NCI-H128 (cell line): ENCODE measurements around the gene KRIT1.
"Not testable (repeated sequence)": the region's sequence is repeated elsewhere in the genome, so short reads cannot be mapped to it uniquely, and the experiment has no call there.

Experiments
- DNase-seq: peaks from one replicate; lab custom pipeline; 2025; ENCODE audit not compliant: unreplicated experiment; lab: John Stamatoyannopoulos, UW

KRIT1 gene

DNA sequence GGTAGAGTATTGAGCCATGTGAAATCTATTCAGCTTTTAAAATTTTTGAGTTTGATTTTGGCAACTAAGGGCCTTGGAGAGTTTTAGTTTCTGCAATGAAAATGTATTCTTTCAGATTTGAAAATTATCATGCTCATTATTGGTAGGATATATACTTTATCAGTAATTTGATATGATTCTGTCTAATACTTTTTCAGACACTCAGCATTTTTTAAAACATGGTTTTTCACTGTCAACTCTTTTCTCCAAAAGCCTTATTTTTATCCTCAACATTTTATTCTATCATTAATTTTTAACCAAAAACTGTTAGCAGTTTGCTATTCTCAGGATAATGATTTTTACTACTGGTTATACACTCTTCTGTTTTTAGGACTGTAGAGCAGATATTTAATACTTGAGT, 4.9 kb upstream of the KRIT1 start:
- DNase-seq: no peak

DNA sequence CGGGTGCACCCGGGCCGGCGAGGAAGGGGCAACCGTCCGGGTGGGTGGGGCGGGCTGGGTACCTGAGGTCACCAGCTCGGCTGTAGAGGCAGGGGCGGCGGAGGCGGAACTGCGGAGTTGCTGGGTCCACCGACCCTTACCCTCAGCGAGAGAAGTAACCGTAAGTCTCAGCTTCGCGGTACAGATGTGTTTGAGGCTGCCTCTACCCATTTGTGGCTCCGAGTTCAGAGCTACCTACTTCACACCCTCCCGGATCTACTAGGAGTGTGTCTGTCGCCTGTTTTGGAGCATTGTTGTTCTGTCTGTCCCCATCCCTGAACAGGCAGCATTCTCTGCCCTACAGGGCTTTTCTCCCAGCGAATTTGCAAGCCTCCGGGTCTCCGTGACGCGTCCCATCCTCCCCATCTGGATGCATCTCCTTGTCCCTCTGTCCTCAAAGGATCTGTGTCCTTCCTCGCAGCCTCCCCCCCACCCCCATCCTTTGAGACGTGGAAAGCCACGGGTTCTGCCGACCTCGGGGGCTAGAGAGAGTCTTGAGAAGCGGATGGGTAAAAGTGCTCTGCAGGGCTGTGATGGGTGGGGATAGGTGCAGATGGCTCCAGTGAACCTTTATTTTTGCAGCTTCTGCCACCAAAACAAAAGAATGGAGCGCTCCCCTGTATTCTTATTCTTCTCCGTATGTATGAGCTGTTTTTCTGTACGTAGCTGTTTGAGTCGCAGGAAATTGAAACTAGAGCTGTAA, 817 bp upstream of the KRIT1 start:
- DNase-seq: no peak

DNA sequence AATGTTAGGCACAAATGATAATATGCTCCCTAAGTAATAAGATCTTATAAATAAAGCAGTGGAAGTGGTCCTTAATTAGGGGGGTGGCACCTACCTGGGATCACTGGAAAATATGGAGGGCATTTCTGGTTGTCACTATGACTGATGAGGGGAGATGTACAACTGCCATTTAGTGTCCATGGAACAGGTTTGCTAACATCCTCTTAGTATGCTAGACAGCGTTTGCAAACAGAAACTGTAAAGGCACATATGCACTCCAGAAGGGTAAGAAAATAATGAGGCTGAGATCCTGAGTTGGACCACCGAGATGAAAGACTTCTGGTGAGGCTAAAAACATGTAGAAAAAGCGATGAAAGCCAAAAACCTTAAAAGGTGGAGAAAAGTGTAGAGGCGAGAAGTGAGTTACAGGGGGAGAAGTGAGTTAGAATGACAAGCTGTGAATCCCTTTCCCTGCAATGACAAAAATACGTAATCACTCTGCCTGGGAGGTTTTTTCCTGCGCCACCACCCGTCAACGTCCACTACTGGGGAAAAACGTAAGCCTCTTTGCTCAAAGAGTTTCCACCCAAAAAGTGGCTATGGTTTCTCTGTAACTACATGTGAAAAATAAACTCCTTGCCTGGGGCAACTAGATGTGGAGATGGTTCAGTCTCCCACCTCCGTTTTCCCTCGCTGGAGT, 767 bp downstream of the KRIT1 start:
- no peak for DNase-seq

DNA sequence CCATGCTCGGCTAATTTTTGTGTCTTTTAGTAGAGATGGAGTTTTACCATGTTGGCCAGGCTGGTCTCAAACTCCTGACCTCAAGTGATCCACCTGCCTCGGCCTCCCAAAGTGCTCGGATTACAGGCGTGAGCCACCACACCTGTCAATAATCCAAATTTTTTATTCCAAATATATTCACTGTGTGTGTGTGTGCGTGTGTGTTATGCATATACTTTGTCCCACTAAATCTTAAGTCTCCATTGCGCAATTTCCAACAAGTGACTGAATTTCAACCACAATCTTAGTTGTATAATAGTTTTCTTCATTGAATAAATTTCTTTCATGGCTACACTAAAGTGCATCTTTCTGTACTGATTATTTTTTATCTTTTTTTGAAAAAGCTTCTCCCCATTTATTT, 2.7 kb downstream of the KRIT1 start:
- DNase-seq: no peak

DNA sequence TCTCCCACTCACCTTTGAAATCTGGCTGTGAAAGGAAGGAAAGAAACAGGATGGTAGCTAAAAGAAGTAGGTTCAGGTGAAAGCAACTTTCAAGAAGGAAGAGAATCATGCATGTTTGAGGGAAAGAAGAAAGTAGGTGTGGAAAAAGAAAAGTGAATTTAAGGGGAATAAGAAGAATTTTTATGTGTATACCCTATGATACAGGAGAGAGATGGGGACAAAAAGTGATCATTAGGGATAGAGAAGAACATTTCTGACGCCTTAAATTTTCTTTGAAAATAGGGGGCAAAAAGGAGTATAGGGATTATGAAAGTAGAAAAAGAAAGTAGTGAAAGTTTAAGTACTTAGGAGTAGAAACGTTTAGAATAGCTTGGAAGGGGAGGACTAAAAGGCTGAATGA, 15.2 kb downstream of the KRIT1 start:
- no peak for DNase-seq

DNA sequence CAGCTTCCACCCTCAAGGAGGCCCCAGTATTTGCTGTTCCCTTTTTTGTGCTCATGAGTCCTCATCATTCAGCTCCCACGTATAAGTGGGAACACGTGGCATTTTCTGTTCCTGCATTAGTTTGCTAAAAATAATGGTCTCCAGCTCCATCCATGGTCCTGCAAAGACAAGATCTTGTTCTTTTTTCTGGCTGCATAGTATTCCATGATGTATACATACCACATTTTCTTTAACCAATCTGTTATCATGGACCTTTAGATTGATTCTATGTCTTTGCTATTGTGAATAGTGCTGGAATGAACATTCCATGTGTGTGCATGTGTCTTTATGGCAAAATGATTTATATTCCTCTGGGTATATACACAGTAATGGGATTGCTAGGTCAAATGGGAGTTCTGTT, 17.0 kb downstream of the KRIT1 start:
- no peak for DNase-seq

DNA sequence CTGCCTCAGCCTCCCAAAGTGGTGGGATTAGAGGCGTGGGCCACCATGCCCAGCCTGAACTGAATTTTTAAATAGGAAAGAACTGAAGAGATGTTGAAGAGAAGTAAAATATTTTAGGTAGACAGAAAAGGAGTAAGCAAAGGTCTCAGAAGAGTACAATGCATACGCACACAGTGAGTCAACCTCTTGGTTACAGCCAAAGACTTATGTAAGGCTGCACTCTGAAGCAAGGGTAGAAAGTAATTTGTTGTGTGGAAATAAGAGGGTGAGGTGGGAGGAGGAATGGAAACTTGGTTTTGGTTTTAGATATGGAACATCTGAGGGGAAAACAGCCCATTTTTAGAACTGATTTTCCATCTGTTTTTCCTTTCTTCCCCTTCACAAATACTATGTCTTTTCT, 17.6 kb downstream of the KRIT1 start:
- no peak for DNase-seq

DNA sequence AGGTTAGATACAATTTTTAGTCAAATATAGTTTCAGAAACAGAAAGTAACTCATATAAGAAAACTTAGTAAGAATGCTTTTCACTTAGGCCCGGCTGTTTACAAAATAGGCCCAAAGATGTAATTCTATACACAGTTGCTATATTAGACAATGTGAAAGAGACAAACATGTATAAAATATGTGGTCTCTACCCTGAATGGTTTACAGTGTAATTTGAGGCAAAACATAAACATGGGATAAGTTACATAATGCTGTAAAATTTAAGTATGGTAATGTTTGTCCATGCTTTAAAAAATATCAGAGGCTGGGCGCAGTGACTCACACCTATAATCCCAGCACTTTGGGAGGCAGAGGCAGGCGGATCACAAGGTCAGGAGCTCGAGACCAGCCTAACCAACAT, 18.7 kb downstream of the KRIT1 start:
- DNase-seq: no peak

DNA sequence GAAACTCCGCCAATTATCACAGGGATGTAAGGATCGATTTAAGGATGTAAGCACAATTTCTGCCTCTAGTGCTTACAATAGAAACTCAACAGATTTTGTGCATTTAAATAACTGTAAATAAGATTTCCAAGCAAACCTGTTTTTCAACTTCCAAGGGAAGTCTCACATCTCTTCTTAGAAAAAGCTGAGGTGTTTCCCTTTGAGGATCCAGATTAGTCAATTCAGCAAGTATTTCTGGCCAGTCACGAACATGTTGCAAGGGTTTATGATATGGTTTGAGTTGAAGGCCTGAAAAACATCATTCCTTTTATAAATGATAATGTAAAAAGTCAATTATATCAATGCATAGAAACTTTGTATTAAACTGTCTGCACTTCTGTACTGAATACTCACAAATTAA, 23.9 kb downstream of the KRIT1 start:
- DNase-seq: no peak

DNA sequence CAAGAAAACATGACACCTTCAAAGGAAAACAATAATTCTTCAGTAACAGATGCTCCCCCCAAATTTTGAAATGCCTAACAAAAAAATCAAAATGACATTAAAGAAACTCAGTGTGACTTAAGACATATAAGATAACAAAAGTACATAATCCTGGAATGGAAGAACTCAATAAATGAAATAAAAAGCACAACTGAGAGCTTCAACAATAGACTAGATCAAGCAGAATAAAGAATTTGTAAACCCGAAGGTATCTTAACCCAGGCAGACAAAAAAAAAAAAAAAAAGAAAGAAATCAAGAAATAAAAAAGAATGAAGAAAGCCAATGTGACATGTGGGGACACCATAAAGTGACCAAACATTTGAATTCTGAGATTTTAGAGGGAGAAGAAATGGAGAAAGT, 39.0 kb downstream of the KRIT1 start:
- no peak for DNase-seq

DNA sequence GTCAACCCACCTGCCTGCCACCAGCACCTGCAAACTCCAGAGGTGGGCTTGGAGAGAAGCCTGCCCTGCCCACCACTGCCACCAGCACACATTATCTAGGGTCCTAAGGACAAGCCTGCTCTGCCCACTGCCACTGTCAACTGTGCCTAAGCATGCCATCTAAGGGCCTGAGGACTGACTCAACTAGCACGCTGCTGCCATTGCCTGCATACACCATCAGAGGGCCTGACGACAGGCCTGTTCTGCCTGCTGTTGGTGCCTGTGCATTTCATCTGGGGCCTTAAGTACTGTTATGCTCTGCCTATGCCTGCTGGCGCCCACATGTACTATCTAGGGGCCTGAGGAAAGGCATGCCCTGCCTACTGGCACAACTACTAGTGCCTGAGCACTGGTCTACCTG, 39.7 kb downstream of the KRIT1 start:
- no peak for DNase-seq

DNA sequence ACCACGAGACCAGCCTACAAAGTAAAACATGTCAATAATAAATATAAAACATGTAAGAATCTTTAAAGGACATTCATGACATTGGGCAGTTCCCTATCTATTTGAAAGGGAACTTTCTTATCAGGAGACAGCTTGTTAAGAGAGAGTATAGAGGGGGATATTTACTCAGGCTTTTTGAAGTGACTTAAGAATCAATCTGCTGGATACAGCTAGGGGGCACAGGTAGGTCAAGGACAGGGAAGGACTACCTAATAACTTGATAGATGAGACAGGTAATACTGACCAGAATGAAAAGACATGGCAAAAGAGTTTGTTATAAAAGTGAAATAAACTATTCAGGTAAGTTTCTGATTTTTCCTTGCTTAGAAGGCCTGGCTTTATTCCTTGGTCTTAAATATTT, 44.9 kb downstream of the KRIT1 start:
- no peak for DNase-seq

DNA sequence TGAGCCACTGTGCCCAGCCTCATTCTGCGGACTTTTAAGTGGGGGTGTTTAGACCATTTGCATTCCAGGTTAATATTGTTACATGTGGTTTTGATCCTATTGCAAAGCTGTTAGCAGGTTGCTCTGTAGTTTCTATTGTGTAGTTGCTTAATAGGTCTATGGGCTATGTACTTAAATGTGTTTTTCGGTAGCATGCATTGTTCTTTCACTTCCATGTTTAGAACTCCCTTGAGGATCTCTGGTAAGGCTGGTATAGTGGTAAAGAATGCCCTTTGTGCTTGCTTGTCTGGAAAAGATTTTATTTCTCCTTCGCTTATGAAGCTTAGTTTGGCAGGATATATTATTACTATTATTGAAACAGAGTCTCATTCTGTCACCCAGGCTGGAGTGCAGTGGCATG, 53.4 kb downstream of the KRIT1 start:
- no peak for DNase-seq

DNA sequence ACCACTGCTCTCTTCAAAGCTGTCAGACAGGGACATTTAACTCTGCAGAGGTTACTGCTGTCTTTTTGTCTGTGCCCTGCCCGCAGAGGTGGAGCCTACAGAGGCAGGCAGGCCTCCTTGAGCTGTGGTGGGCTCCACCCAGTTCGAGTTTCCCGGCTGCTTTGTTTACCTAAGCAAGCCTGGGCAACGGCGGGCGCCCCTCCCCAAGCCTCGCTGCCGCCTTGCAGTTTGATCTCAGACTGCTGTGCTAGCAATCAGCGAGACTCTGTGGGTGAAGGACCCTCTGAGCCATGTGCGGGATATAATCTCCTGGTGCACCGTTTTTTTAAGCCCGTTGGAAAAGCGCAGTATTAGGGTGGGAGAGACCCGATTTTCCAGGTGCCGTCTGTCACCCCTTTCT, 56.5 kb downstream of the KRIT1 start:
- not testable (repeated sequence) for DNase-seq

DNA sequence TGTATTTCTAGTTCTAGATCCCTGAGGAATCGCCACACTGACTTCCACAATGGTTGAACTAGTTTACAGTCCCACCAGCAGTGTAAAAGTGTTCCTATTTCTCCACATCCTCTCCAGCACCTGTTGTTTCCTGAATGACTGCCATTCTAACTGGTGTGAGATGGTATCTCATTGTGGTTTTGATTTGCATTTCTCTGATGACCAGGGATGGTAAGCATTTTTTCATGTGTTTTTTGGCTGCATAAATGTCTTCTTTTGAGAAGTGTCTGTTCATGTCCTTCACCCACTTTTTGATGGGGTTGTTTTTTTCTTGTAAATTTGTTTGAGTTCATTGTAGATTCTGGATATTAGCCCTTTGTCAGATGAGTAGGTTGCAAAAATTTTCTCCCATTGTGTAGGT, 61.4 kb downstream of the KRIT1 start:
- DNase-seq: not testable (repeated sequence)

DNA sequence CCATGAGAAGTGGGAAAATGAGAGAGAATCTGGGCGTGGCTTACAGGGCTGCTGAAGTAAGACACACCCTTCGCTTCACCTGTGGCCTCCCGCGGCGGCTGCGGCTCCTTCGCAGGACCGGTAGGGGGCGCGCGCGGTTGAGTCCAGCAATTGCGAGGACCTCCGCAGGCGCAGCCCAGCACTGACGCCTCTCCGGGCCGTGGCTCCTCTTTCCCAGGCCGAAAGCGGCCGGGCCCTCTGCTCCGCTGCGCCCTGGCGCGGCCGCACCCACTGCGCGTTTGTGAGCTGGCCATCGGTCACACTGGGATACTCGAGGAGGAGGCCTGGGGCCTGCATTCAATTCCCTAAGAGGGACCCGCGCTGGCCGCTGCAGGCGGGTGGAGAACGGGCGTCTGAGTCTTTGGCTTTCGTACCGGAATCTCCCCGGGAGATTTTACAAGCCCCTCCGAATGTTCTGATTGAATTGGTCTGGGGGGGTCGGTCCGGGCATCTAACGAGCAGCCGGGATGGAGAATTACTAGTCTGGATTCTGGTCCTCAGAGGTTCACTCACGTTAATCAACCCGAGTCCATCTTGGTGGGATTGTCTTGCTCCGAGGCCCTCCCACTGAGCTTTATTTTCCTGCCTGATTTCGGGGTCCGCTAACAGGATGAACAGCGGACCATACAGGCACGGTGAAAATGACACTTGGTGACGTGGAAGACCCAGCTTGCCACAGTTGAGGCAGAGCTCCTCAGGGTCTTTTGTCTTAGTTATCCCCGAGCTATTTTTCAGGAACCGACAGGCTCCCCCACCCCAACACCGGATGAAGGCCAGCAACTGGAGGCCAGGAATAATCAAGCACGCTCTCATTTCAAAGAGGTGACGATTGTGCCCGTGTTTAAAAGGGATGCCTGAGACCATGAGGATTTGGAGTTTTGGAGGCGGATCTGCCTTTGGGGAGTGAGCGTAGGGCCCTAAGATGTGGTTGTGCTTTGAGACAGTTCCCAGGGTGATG, 66.5 kb downstream of the KRIT1 start, which contains the start of gene LRRD1:
Gene LRRD1, minus strand, starts transcription at position 215 of the 997 bp plus-strand sequence. CDS start 13,940 bp downstream, outside the sequence.
- DNase-seq: no peak

DNA sequence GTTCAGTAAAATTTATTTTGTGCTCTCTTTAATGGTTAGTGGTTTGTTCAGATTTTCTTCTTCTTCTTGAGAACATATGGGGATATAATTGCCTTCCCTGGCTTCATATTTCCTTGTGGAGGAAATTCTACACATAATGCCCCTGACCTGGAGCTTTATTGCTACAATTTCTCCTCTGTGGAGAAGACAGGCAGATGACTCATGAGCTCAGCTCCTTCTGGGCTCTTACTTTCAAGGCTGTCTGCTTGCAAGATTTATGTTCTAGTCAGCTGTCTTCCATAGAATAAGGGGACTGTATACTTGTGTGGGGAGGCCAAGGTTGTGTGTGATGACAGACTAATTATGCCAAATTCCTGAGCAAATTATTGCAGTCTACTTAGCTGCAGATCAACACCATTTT, 68.4 kb downstream of the KRIT1 start:
- no peak for DNase-seq

DNA sequence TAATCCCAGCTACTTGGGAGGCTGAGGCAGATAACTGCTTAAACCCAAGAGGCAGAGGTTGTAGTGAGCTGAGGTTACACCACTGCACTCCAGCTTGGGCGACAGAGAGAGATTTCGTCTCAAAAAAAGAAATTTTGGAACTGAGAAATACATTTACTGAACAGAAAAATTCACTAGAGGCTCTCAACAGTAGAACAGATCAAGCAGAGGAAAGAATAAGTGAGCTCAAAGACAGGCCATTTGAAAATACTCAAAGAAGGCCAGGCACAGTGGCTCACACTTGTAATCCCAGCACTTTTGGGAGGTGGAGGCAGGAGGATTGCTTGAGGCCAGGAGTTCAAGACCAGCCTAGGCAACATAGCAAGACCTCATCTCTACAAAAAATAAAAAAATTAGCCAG, 76.2 kb downstream of the KRIT1 start:
- not testable (repeated sequence) for DNase-seq

DNA sequence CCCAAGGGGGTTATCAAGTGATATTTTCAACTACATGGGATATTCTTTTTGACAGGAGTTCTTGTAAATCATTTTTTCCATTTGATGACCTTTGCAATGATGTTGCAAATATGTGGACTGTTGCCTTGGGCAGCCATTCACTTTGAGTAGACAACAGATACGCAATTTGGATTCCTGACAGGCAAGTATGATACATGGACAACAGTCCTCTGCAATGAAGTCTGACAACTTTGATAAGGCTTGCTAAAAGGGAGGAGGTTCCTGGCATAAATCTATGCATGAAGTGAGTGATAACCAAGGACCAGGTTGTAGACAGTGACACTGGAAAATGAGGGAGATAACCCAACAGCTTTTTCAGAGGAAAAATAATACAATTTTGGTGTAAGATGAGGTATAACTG, 84.4 kb downstream of the KRIT1 start:
- no peak for DNase-seq

DNA sequence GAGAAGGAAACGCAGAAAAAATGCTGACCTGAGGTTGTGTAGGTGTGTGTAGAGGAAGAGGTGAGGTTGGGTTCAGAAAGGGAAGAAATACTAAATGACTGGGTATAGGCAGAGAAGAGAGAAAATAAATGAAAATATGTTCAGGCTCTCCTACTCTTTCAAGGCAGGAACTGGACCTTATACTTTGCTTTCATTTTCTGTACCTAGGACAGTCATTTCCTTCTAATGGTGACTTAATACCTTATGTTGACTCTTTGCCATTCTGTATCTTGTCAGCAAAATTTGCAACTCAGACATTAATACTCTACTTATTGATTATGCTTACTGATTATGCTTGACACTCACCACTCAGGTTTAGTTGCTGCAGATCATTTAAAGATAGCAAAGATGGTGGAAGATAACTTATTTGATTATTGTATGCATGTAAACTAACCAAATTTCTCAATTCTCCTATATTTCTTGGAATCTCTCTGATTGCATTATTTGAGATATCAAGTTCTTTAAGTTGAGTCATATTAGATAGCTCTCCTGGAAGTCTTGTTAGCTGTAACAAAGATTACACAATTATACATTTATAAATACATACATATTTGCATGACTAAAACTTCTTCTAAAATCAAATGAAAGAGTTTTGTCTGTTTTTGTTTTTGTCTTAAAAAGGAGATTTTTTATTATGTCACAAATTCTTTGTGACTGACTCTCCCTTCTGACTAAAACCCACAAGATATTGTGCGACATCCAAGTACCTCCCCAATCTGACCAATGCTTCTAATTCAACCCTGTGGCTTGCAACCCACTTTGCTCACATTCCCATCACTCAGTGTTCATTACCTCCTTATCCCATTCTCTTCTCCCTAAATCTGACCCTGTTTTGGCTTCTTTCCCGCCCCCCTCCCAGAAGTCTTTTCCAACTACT, 86.8 kb downstream of the KRIT1 start:
- no peak for DNase-seq
